ENCODE measurements around the gene SDHB. TPM values are rescaled to one million over a fixed set of nuclear protein-coding genes. Genes with fewer than 3 reads are reported as not detected.

The SDHB gene
- total RNA-seq, 1 experiment from 2014 or later = 336 TPM

DNA sequence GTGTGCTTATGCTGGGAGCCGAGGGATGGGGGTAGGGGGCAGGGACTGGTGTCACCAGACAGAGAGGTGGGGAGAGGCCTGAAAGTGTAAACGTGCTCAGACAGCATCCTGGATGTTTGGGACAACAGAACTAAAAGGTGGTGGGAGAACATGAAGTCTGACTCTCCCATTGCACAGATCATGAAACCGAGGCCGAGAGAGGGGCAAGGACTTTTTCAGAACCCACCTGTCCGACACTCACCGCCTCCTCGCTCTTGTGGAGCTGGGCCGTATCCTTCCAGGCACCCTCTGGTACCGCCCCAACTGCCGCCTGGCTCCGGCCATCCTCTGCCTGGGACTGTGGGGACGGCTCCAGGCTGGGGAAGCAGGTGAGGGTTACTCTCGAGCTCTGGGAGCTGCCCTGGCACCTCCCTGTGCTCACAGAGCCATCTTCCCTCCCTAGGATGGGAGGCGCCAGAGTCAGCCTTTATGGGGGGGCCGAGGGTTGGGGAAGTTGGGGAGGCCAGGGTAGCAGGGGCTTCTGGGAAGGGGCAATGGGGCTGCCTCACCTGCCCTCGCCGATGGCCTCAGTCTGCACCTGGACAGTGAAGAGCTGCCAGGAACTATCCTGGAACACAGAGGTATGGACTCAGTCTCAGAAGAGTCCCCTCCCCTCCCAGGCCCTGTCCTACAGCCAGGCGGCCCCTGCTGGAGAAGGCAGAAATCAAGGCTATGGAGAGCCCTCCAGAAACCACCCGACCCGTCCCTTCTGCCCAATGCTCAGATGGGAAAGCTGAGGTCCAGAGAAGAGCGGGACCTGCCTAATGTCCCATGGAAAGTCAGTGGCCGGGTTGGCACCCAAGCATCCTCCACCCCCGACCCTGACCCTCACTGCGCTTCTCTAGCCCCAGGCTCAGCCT lies 49.1 kb downstream of the SDHB start:
- H3K9me2 ChIP-seq (replicated peaks; ENCODE audit: low read length) = no peaks in the 10 kb centered on the region
- H2AFZ ChIP-seq (ENCODE audit: low read length) = no peak overlapping the region
- H3K79me2 ChIP-seq (ENCODE audit: low read length) = no peaks in the 10 kb centered on the region
- DNase-seq (no peak), ATAC-seq (0 out of 2 replicates have a peak, but pooled peaks have one; percentile 6)
- intact Hi-C loops (cut with micrococcal nuclease) = loop anchor here (5.0 kb wide), 1 partner anchor 42 kb away; no protein-coding TSS in a partner anchor
- POLR2A ChIA-PET (ENCODE audit: unreplicated experiment) = no interaction called here
- CTCF ChIA-PET = no interaction called here
- BruUV-seq (replicated peaks) = no TSS peak
- no peak overlapping the region for H3K4me3 ChIP-seq (ENCODE audit: low read length)
- H3F3A ChIP-seq (ENCODE audit: low read length, unreplicated experiment) = no peaks in the 10 kb centered on the region
- peaks cover 15% of the 10 kb centered on the region for H3K36me3 ChIP-seq (ENCODE audit: low read depth, low read length)
- H3K9me3 ChIP-seq (ENCODE audit: low read length) = no peaks in the 10 kb centered on the region
- H3K4me1 ChIP-seq (ENCODE audit: insufficient read depth, low read length) = peaks cover 19% of the 10 kb centered on the region
- peak overlapping the region; percentile 81 for H3K27ac ChIP-seq (ENCODE audit: low read length)
- no peak for TF ChIP-seq EZH2phosphoT487 (IDR thresholded peaks at IDR 0.05; ENCODE audit: borderline replicate concordance, low read length)
- peak; percentile 39; the same call in 1 of the 2 replicates for TF ChIP-seq CTCF (conservative IDR thresholded peaks at IDR 0.05; ENCODE audit: low read depth, low read length)
- no peak overlapping the region for H3K9ac ChIP-seq (ENCODE audit: low read length)
- peaks cover 6% of the 10 kb centered on the region for H4K20me1 ChIP-seq (ENCODE audit: low read length)
- no peaks in the 10 kb centered on the region for H3K27me3 ChIP-seq (ENCODE audit: low read length)
- peak overlapping the region; percentile 39; the same call in 1 of the 2 replicates for H3K4me2 ChIP-seq (ENCODE audit: low read length)

DNA sequence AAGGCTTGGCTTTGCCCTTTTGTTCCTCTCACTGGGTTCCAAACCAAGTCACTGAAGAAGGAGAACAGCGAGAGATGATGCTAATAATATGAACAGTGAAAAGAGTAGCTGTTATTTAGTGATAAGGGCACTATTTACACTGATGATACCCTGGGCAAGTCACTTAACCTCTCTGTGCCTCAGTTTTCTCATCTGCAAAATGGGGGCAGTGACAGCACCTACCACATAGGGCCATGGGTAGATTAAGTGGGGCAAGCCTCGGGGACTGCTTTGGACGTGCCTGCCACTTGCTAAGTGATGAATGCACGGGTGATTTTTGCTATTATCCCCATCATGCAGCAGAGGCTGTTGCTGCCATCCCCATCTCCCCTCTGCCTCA lies 51.3 kb downstream of the SDHB start:
- H3K9me3 ChIP-seq (ENCODE audit: low read length) = no peaks in the 10 kb centered on the region
- H3K4me3 ChIP-seq (ENCODE audit: low read length) = no peak overlapping the region
- intact Hi-C loops (cut with micrococcal nuclease) = loop anchor here (5.0 kb wide), 1 partner anchor 40 kb away; no protein-coding TSS in a partner anchor
- ATAC-seq (no peak), DNase-seq (no peak)
- H3K36me3 ChIP-seq (ENCODE audit: low read depth, low read length) = peaks cover 15% of the 10 kb centered on the region
- no peak overlapping the region for H3K4me2 ChIP-seq (ENCODE audit: low read length)
- no peaks in the 10 kb centered on the region for H3F3A ChIP-seq (ENCODE audit: low read length, unreplicated experiment)
- no peak overlapping the region for H2AFZ ChIP-seq (ENCODE audit: low read length)
- H3K4me1 ChIP-seq (ENCODE audit: insufficient read depth, low read length) = peaks cover 28% of the 10 kb centered on the region
- H3K9me2 ChIP-seq (replicated peaks; ENCODE audit: low read length) = no peaks in the 10 kb centered on the region
- peaks cover 6% of the 10 kb centered on the region for H4K20me1 ChIP-seq (ENCODE audit: low read length)
- no peaks in the 10 kb centered on the region for H3K79me2 ChIP-seq (ENCODE audit: low read length)
- H3K27ac ChIP-seq (ENCODE audit: low read length) = no peak overlapping the region
- ChIA-PET POLR2A (ENCODE audit: unreplicated experiment) (no interaction called here), CTCF (no interaction called here)
- H3K27me3 ChIP-seq (ENCODE audit: low read length) = no peaks in the 10 kb centered on the region
- TF ChIP-seq CTCF (conservative IDR thresholded peaks at IDR 0.05; ENCODE audit: low read depth, low read length) = no peak
- no peak for TF ChIP-seq EZH2phosphoT487 (IDR thresholded peaks at IDR 0.05; ENCODE audit: borderline replicate concordance, low read length)
- no peak for TF ChIP-seq EZH2 (IDR thresholded peaks at IDR 0.05; ENCODE audit: low read length, unreplicated experiment)
- no TSS peak for BruUV-seq (replicated peaks)
- H3K9ac ChIP-seq (ENCODE audit: low read length) = no peak overlapping the region
